GM13976 (cell line): ENCODE results near the gene PEX5L.

ENCODE experiments used
- DNase-seq: peaks from one replicate; pipeline ENCODE4 v3.0.0; 2012; ENCODE audit warnings: low spot score
- CTCF ChIP-seq: IDR thresholded peaks from 2 replicates; pipeline ENCODE4 v1.5.1; 2012; ENCODE audit warnings: borderline replicate concordance, mild to moderate bottlenecking; ENCODE audit not compliant: insufficient read depth; ENCODE audit errors: extremely low read depth, missing control alignments, control extremely low read depth
- in situ Hi-C: fragments of 300-500 bp; cut with MboI; formaldehyde crosslinking; loops from one replicate; pipeline ENCODE4 v1.12.0; 2022; ENCODE audit warnings: low sequenced_read_pairs, mixed read lengths, inconsistent platforms; ENCODE audit not compliant: unreplicated experiment

The PEX5L gene

GRCh38 chr3:179745079-179745478 is 291.7 kb downstream of the PEX5L start:
- in situ Hi-C loops, result no loop called here
- TF ChIP-seq CTCF, result no peak
- no peak for DNase-seq
